Suprapubic skin (tissue), 4 donors: ENCODE results near the gene POU2AF3. TPM values are rescaled to one million over a fixed set of nuclear protein-coding genes. Genes with fewer than 3 reads are reported as not detected.

Experiments used
- DNase-seq, 2 donors: peaks; one replicate each; pipeline ENCODE4 v3.0.0-alpha.2; 2019; ENCODE audit warnings: low spot score in 2 of 2
- H3K27ac ChIP-seq: fragments of 200-600 bp; sonication (generic); one replicate; pipeline ENCODE4 v1.5.1; 2019
- H3K27me3 ChIP-seq: fragments of 200-600 bp; sonication (generic); one replicate; pipeline ENCODE4 v1.5.1; 2019
- H3K36me3 ChIP-seq: fragments of 200-600 bp; sonication (generic); one replicate; pipeline ENCODE4 v1.5.1; 2019
- H3K4me1 ChIP-seq: fragments of 200-600 bp; sonication (generic); one replicate; pipeline ENCODE4 v1.5.1; 2019
- H3K4me3 ChIP-seq: fragments of 200-600 bp; sonication (generic); one replicate; pipeline ENCODE4 v1.5.1; 2019; ENCODE audit warnings: mild to moderate bottlenecking
- H3K9me3 ChIP-seq: fragments of 200-600 bp; sonication (generic); one replicate; pipeline ENCODE4 v1.5.1; 2019
- EP300 ChIP-seq: sonication (generic); formaldehyde crosslinking; IDR thresholded peaks from one replicate; pipeline ENCODE4 v1.6.1; 2017; ENCODE audit warnings: antibody characterized with exemption
- POLR2A ChIP-seq, 2 donors: fragments of 450-650 bp; IDR thresholded peaks; one replicate each; pipeline ENCODE4 v1.6.1; 2017; ENCODE audit warnings: antibody characterized with exemption in 2 of 2, mild to moderate bottlenecking in 2 of 2, moderate library complexity in 2 of 2
- POLR2AphosphoS5 ChIP-seq, 3 donors: sonication (generic); formaldehyde crosslinking; IDR thresholded peaks; one replicate each; pipeline ENCODE4 v1.6.1; 2017; ENCODE audit warnings: antibody characterized with exemption in 3 of 3
- WGBS: methylation state at CpG from one replicate; pipeline ENCODE4 v1.1.5; 2018; 5-methylcytosine and 5-hydroxymethylcytosine counted together
- total RNA-seq, 4 donors: library from RNA; depleted of rRNA; stranded (reverse); fragments of >200 nt; gene quantifications; one replicate each; pipeline ENCODE4 v1.1.0, GENCODE V29; 2016
- TF ChIP-seq, protein P1 (sequence below), 2 donors: fragments of 200-600 bp in 1 of 2; fragments of 450-650 bp in 1 of 2; sonication (generic) in 1 of 2; IDR thresholded peaks; one replicate each; pipeline ENCODE4 v1.5.1; 2016 to 2019; ENCODE audit warnings: antibody characterized with exemption in 2 of 2, mild to moderate bottlenecking in 1 of 2, moderate library complexity in 1 of 2

Gene POU2AF3, protein sequence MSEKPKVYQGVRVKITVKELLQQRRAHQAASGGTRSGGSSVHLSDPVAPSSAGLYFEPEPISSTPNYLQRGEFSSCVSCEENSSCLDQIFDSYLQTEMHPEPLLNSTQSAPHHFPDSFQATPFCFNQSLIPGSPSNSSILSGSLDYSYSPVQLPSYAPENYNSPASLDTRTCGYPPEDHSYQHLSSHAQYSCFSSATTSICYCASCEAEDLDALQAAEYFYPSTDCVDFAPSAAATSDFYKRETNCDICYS
- total RNA-seq: under 1 TPM in 1 of 4 donors, not detected in 3; 0.89 TPM

DNA sequence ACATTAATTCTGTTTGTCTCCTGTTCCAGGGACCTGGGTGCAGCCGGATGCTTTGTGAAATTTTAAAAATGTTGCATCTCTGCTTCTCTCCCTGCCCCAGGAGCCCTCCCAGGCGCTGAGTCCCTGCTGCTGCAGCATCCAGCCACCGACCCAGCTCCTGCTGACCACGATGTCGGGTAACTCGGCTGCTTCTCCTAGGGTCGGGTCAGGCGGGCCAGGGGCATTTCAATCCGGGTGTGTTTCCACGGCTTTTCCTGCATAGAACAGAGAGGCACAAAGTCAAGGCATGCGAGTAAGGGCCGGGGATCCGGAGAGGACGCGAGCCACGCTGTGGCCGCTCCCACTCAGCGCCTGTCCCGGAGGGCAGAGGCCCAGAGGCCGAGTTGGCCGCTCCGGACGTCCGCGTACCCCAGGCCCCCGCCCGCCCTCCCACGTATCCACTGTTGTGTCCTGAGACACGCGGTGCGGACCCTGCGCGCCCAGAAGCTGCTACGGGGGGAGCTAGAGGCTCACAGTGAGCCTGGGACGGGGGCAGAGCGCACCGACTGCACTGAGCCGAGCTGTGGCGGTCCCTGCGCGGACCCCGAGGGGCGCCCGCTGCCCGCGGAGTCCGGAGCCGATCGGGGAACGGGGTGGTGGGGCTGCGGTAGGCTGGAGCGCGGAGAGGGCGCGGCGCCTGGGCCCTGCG lies at the start of gene POU2AF3:
TSS of gene POU2AF3 (plus strand) at position 134 of the 688 bp plus-strand sequence. CDS start at position 170, 36 bp downstream.
- H3K27me3 ChIP-seq: peaks cover 25% of the 10 kb centered on the region
- TF ChIP-seq POLR2AphosphoS5 (IDR thresholded peaks at IDR 0.05): no peak
- TF ChIP-seq EP300: no peak
- TF ChIP-seq, protein P1, sequence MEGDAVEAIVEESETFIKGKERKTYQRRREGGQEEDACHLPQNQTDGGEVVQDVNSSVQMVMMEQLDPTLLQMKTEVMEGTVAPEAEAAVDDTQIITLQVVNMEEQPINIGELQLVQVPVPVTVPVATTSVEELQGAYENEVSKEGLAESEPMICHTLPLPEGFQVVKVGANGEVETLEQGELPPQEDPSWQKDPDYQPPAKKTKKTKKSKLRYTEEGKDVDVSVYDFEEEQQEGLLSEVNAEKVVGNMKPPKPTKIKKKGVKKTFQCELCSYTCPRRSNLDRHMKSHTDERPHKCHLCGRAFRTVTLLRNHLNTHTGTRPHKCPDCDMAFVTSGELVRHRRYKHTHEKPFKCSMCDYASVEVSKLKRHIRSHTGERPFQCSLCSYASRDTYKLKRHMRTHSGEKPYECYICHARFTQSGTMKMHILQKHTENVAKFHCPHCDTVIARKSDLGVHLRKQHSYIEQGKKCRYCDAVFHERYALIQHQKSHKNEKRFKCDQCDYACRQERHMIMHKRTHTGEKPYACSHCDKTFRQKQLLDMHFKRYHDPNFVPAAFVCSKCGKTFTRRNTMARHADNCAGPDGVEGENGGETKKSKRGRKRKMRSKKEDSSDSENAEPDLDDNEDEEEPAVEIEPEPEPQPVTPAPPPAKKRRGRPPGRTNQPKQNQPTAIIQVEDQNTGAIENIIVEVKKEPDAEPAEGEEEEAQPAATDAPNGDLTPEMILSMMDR (IDR thresholded peaks at IDR 0.05): no peak
- no peak for TF ChIP-seq POLR2A (IDR thresholded peaks at IDR 0.05)
- H3K9me3 ChIP-seq: no peaks in the 10 kb centered on the region
- peak within 1 kb of the TSS; percentile 59 for H3K4me3 ChIP-seq
- no peaks in the 10 kb centered on the region for H3K36me3 ChIP-seq
- peak within 1 kb of the TSS; percentile 77 for H3K27ac ChIP-seq
- peak in 1 of 2 donors; percentile 64 for DNase-seq
- H3K4me1 ChIP-seq: peaks cover 40% of the 10 kb centered on the region
- WGBS: 15% methylated on average over 22 of the region's 57 CpGs

DNA sequence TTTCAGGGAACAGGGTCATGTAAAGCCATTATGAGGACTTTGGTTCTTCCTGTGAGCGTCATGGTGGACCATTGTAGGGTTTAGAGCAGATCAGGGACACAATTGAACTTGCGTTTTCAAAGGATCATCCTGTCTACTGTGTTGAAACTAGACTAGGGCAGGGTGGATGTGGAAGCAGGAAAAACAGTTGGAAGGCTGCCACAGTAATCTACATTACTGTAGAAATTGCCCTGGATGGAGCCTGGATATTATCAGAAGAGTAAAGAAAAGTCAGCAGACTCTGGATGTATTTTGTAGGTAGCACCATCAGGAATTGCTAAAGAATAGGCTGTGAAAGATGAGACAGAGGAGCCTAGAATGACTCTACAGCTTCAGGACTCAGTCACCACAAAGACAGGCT lies 47.4 kb upstream of the POU2AF3 start:
- no peaks in the 10 kb centered on the region for H3K9me3 ChIP-seq
- WGBS: 63% methylated on average over 2 of the region's 2 CpGs
- no peaks in the 10 kb centered on the region for H3K36me3 ChIP-seq
- peaks cover 13% of the 10 kb centered on the region for H3K27me3 ChIP-seq
- DNase-seq: no peak
- TF ChIP-seq, protein P1 (IDR thresholded peaks at IDR 0.05): no peak
- TF ChIP-seq POLR2A (IDR thresholded peaks at IDR 0.05) (no peak), EP300 (no peak), POLR2AphosphoS5 (IDR thresholded peaks at IDR 0.05) (no peak)
- H3K27ac ChIP-seq: no peak overlapping the region
- H3K4me3 ChIP-seq: no peak overlapping the region
- H3K4me1 ChIP-seq: no peaks in the 10 kb centered on the region

DNA sequence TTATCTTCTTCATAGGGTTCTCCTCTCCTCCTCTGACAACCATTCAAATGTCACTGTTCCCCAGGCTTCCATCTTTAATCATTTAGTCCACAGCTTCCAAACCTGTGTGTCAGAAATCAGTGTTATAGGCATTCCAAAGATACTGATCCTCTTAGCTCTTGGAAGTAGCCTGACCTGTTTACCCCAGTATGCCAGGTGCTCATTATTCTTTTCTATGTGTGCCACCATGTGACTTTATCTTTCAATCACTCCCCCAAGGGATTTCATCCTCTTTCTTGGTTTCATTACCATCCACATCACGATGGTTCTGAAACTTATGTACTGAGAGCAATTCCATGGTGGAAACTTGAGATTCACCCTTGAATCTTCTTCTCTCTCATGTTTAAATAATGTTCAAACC lies 45.2 kb upstream of the POU2AF3 start:
- WGBS: 69% methylated on average over 1 of the region's 1 CpG
- DNase-seq: no peak
- Histone ChIP-seq H3K36me3 (no peaks in the 10 kb centered on the region), H3K4me3 (no peak overlapping the region), H3K4me1 (no peaks in the 10 kb centered on the region), H3K27me3 (peaks cover 8% of the 10 kb centered on the region), H3K9me3 (no peaks in the 10 kb centered on the region), H3K27ac (no peak overlapping the region)
- TF ChIP-seq POLR2AphosphoS5 (IDR thresholded peaks at IDR 0.05) (no peak), POLR2A (IDR thresholded peaks at IDR 0.05) (no peak), EP300 (no peak)
- TF ChIP-seq, protein P1 (IDR thresholded peaks at IDR 0.05): no peak

DNA sequence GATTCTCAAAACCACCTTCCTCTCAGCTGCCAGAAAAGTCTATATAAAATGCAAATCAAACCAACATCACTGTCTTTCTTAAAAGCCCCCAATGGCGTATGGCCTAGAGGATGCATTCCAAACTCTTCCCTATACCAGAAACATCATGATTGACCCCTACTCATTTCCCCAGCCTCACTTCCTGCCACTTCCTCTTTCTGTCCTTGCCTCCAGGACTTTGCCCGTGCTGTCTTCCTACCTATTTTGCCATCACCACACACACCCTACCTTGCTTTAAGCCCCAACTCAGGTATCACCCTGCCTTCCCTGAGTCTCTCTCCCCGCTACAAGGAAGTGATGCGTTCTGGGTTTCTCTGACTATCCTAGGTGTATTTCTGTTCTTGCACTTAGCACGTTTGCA lies 44.7 kb upstream of the POU2AF3 start:
- TF ChIP-seq, protein P1 (IDR thresholded peaks at IDR 0.05): no peak
- TF ChIP-seq POLR2A (IDR thresholded peaks at IDR 0.05) (no peak), EP300 (no peak), POLR2AphosphoS5 (IDR thresholded peaks at IDR 0.05) (no peak)
- H3K27ac ChIP-seq: no peak overlapping the region
- H3K4me3 ChIP-seq: no peak overlapping the region
- no peaks in the 10 kb centered on the region for H3K4me1 ChIP-seq
- DNase-seq: no peak
- no peaks in the 10 kb centered on the region for H3K9me3 ChIP-seq
- WGBS: 83% methylated on average over 5 of the region's 5 CpGs
- H3K36me3 ChIP-seq: no peaks in the 10 kb centered on the region
- H3K27me3 ChIP-seq: peaks cover 7% of the 10 kb centered on the region

DNA sequence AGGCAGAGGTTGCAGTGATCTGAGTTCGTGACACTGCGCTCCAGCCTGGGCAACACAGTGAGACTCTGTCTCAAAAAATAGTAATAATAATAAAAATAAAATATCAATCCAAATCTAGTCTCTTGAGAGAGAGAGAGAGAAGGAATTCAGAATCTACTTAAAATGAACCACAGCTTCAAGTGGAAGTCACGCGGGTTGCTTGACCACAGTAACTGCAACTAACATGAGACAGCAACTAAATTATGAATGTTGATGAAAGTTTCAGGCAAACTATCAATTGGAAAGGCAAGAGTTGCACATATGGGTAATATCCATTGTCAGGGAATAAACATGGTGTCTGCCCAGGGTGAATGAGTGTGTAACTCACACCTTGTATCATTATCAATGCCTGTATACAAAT lies 40.3 kb upstream of the POU2AF3 start:
- Histone ChIP-seq H3K9me3 (no peaks in the 10 kb centered on the region), H3K27ac (no peak overlapping the region), H3K36me3 (no peaks in the 10 kb centered on the region), H3K27me3 (no peaks in the 10 kb centered on the region), H3K4me3 (no peak overlapping the region), H3K4me1 (no peaks in the 10 kb centered on the region)
- no peak for DNase-seq
- WGBS: 91% methylated on average over 4 of the region's 4 CpGs
- no peak for TF ChIP-seq EP300
- no peak for TF ChIP-seq POLR2A (IDR thresholded peaks at IDR 0.05)
- TF ChIP-seq POLR2AphosphoS5 (IDR thresholded peaks at IDR 0.05): no peak
- TF ChIP-seq, protein P1 (IDR thresholded peaks at IDR 0.05): no peak
